ENCODE data around the gene SYPL1.

DNA sequence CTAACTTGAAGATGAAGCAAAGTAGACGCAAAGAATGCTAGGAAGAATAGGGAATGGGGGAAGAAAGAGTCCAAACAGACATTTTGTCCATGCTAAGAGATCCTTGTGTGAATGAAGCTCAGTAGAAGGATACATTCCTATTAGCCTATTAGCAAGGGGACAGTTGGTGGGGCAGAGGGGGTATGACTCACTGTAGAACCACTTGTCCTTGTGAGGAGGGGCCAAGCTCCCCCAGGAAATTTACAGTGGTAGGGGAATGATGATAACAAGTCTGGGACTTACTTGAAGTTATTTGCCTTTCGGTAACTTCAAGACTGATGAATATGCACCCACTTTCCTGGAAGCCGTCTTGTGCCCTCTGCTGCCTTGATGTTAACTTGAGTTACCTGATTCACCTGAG, 17.2 kb upstream of the SYPL1 start:
- TF ChIP-seq POLR2A (IDR thresholded peaks at IDR 0.05) (no peak), POLR2AphosphoS5 (IDR thresholded peaks at IDR 0.05) (no peak)
- TF ChIP-seq, protein P1, sequence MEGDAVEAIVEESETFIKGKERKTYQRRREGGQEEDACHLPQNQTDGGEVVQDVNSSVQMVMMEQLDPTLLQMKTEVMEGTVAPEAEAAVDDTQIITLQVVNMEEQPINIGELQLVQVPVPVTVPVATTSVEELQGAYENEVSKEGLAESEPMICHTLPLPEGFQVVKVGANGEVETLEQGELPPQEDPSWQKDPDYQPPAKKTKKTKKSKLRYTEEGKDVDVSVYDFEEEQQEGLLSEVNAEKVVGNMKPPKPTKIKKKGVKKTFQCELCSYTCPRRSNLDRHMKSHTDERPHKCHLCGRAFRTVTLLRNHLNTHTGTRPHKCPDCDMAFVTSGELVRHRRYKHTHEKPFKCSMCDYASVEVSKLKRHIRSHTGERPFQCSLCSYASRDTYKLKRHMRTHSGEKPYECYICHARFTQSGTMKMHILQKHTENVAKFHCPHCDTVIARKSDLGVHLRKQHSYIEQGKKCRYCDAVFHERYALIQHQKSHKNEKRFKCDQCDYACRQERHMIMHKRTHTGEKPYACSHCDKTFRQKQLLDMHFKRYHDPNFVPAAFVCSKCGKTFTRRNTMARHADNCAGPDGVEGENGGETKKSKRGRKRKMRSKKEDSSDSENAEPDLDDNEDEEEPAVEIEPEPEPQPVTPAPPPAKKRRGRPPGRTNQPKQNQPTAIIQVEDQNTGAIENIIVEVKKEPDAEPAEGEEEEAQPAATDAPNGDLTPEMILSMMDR (IDR thresholded peaks at IDR 0.05 in 8 of 11, conservative IDR thresholded peaks at IDR 0.05 in 3 of 11) = no peak

Data from spleen (tissue), 7 donors.